HAP-1 (cell line): ENCODE data around the gene MCF2L.

Source experiments
- DNase-seq, 2 experiments: peaks; one replicate each; pipeline ENCODE4 v3.0.0-alpha.2; 2016 to 2020; ENCODE audit warnings: low spot score in 2 of 2
- H3K27me3 ChIP-seq: fragments of 250-450 bp; sonication (Bioruptor Pico); 2 replicates; pipeline ENCODE4 v1.5.1; 2020; ENCODE audit warnings: low read depth, mild to moderate bottlenecking, moderate library complexity
- H3K36me3 ChIP-seq: fragments of 250-450 bp; sonication (Bioruptor Pico); replicated peaks from 2 replicates; pipeline ENCODE4 v1.5.1; 2020; ENCODE audit warnings: mild to moderate bottlenecking
- H3K4me1 ChIP-seq: fragments of 250-450 bp; sonication (Bioruptor Pico); 2 replicates; pipeline ENCODE4 v1.5.1; 2020; ENCODE audit warnings: mild to moderate bottlenecking
- H3K4me3 ChIP-seq: fragments of 250-450 bp; sonication (Bioruptor Pico); 2 replicates; pipeline ENCODE4 v1.5.1; 2020; ENCODE audit warnings: mild to moderate bottlenecking, moderate library complexity
- H3K9me3 ChIP-seq: fragments of 250-450 bp; sonication (Bioruptor Pico); 2 replicates; pipeline ENCODE4 v1.5.1; 2020; ENCODE audit warnings: mild to moderate bottlenecking, moderate library complexity
- in situ Hi-C: fragments of 300-500 bp; cut with MboI; formaldehyde crosslinking; loops from 3 replicates; pipeline ENCODE4 v1.14.3; 2020; ENCODE audit warnings: low sequenced_read_pairs, inconsistent platforms, mixed read lengths

Gene MCF2L

DNA sequence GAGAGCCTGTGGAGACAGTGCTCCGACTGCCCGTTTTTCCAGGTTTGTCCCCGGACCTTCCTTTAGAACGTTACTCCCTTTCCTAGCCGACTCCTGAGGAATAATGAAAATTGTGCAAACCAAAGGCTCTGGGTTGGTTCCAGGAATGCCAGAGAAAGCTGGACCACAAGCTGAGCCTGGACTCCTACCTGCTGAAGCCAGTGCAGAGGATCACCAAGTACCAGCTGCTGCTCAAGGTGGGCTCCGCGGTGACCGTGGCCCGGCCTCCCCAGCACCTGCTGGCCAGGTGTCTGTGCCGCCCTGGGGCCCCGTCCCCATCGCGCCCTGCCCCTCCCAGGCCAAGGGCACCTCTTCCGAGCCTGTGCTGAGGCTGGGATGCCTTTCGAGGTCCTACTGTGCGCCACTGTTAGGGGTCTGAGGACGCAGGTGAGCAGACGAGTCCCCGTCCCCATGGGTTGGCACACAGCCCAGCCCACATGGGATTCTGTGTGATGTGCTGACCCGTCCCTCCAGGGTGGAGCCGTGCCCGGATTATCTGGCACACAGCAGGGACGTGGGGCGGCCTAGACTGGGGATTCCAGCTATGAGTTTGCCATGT is 116.0 kb downstream of the MCF2L start:
- no peaks in the 10 kb centered on the region for H3K9me3 ChIP-seq
- no peak overlapping the region for H3K4me3 ChIP-seq
- DNase-seq = no peak
- H3K27me3 ChIP-seq = no peaks in the 10 kb centered on the region
- in situ Hi-C loops = no loop called here
- no peaks in the 10 kb centered on the region for H3K36me3 ChIP-seq
- H3K4me1 ChIP-seq = peaks cover 13% of the 10 kb centered on the region

DNA sequence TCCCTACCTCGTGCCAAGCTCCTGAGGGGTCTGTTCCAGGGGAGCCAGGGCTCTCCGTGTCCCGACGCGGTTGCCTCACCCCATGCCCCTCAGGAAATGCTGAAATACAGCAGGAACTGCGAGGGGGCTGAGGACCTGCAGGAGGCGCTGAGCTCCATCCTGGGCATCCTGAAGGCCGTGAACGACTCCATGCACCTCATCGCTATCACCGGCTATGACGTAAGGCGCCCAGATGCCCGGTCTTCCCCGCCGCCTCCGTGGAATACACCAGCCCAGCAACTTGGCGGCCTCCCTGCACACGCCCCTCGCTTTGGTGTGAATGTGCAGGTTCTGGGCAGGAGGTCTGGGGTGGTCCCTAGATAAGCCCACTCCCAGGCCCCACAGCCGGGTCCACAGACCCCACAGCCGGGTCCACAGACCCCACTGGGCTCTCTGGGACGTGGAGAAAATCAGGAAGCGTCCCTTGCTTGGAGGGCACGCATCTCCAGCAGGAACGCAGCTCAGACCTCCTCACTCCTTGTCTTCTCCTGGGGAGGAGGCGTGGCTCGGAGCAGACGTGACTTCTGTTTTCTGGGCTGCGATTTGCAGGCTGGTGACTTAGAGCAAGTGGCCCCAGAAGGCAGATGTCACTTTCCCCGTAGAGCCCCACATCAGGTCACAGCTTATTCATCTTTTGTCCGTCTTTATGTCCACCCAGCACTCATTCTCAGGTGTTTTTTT is 117.2 kb downstream of the MCF2L start:
- H3K36me3 ChIP-seq = no peaks in the 10 kb centered on the region
- DNase-seq = no peak
- H3K27me3 ChIP-seq = no peaks in the 10 kb centered on the region
- no peak overlapping the region for H3K4me3 ChIP-seq
- no peaks in the 10 kb centered on the region for H3K9me3 ChIP-seq
- in situ Hi-C loops = no loop called here
- H3K4me1 ChIP-seq = peaks cover 13% of the 10 kb centered on the region

- Histone ChIP-seq H3K9me3 (no peaks in the 10 kb centered on the region), H3K27me3 (no peaks in the 10 kb centered on the region), H3K4me1 (peaks cover 13% of the 10 kb centered on the region), H3K36me3 (no peaks in the 10 kb centered on the region), H3K4me3 (no peak overlapping the region)
- in situ Hi-C loops = no loop called here
- DNase-seq = no peak
These were observed 118.2 kb downstream of the MCF2L start for GRCh38 chr13:113086991-113087922.

- H3K9me3 ChIP-seq = no peaks in the 10 kb centered on the region
- H3K27me3 ChIP-seq = no peaks in the 10 kb centered on the region
- in situ Hi-C loops = no loop called here
- no peaks in the 10 kb centered on the region for H3K36me3 ChIP-seq
- peaks cover 13% of the 10 kb centered on the region for H3K4me1 ChIP-seq
- DNase-seq = no peak
- H3K4me3 ChIP-seq = no peak overlapping the region
These were observed 119.1 kb downstream of the MCF2L start for GRCh38 chr13:113087923-113088690.

DNA sequence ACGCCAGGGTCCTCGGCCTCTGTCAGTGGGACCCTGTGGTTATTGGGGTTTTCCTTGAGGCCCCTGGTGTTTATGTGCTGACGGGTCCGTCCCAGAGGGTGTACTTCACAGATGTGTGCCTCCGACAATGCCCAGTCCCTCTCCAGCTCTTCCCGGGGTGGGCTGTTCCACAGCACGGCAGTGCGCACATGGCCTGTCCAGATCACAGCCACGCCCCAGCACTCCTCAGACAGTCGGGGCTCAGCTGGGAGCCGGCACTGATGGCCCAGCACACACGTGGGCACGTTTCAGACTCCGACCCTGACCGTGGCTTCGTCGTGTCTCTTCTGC is 119.6 kb downstream of the MCF2L start:
- Histone ChIP-seq H3K4me3 (no peak overlapping the region), H3K27me3 (no peaks in the 10 kb centered on the region), H3K4me1 (peaks cover 8% of the 10 kb centered on the region), H3K36me3 (no peaks in the 10 kb centered on the region), H3K9me3 (no peaks in the 10 kb centered on the region)
- DNase-seq = no peak
- in situ Hi-C loops = no loop called here

GRCh38 chr13:113089693-113090414 is 120.8 kb downstream of the MCF2L start:
- in situ Hi-C loops = no loop called here
- Histone ChIP-seq H3K27me3 (no peaks in the 10 kb centered on the region), H3K36me3 (no peaks in the 10 kb centered on the region), H3K4me1 (peaks cover 7% of the 10 kb centered on the region), H3K9me3 (no peaks in the 10 kb centered on the region), H3K4me3 (no peak overlapping the region)
- no peak for DNase-seq

- DNase-seq = no peak
- Histone ChIP-seq H3K4me3 (no peak overlapping the region), H3K4me1 (peaks cover 11% of the 10 kb centered on the region), H3K36me3 (no peaks in the 10 kb centered on the region), H3K9me3 (no peaks in the 10 kb centered on the region), H3K27me3 (no peaks in the 10 kb centered on the region)
- in situ Hi-C loops = no loop called here
These were observed 121.4 kb downstream of the MCF2L start for GRCh38 chr13:113090415-113090770.

- Histone ChIP-seq H3K9me3 (no peaks in the 10 kb centered on the region), H3K4me3 (no peak overlapping the region), H3K36me3 (no peaks in the 10 kb centered on the region), H3K27me3 (no peaks in the 10 kb centered on the region), H3K4me1 (peaks cover 14% of the 10 kb centered on the region)
- no peak for DNase-seq
- in situ Hi-C loops = no loop called here
These were observed 121.8 kb downstream of the MCF2L start for GRCh38 chr13:113090806-113091205.

GRCh38 chr13:113091211-113091771 is 122.3 kb downstream of the MCF2L start:
- no peak for DNase-seq
- H3K27me3 ChIP-seq = no peaks in the 10 kb centered on the region
- in situ Hi-C loops = no loop called here

DNA sequence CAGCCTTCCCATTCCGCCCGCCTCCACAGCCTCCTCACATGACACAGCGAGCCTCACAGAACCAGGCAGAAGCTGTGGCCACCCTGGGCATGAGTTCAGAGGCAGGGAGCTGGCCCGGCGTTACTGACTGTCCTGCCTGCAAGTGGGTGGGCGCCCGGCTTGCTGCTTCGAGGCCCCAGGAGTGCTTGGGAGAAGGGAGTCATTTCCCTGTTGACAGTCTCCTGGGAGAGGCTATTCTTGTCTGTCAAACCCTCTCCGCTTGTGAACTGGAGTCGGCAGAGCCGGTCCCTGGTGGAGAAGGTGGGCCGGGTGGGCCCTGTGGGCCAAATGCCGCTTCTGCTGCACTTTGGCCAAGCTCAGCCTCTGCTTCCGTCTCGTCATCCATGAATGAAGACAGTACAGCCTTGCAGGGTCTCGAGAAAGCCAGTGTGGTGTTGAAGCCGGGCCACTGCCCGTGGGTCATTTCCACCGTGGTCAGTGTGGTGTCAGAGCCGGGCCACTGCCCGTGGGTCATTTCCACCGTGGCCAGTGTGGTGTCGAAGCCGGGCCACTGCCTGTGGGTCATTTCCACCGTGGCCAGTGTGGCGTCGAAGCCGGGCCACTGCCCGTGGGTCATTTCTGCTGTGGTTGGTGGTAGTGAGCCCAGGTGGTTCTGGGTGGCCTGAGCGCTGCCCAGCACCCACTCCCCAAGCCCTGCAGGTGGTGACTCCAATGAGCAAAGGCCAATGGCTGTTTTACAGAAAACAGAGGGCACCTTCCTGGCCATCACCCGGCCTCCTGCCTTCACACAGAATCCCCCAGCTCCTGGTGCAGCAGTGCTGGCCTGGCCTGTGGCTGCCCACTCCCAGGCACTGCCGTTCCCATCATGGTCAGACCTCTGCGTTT is 123.1 kb downstream of the MCF2L start:
- Histone ChIP-seq H3K4me3 (no peak overlapping the region), H3K27me3 (no peaks in the 10 kb centered on the region), H3K4me1 (peaks cover 14% of the 10 kb centered on the region), H3K9me3 (no peaks in the 10 kb centered on the region), H3K36me3 (no peaks in the 10 kb centered on the region)
- in situ Hi-C loops = no loop called here
- no peak for DNase-seq

More at GRCh38 chr13:113091211-113091771, 122.3 kb downstream of the MCF2L start:
- no peaks in the 10 kb centered on the region for H3K9me3 ChIP-seq
- H3K4me1 ChIP-seq = peaks cover 14% of the 10 kb centered on the region
- H3K36me3 ChIP-seq = no peaks in the 10 kb centered on the region
- no peak overlapping the region for H3K4me3 ChIP-seq

DNA sequence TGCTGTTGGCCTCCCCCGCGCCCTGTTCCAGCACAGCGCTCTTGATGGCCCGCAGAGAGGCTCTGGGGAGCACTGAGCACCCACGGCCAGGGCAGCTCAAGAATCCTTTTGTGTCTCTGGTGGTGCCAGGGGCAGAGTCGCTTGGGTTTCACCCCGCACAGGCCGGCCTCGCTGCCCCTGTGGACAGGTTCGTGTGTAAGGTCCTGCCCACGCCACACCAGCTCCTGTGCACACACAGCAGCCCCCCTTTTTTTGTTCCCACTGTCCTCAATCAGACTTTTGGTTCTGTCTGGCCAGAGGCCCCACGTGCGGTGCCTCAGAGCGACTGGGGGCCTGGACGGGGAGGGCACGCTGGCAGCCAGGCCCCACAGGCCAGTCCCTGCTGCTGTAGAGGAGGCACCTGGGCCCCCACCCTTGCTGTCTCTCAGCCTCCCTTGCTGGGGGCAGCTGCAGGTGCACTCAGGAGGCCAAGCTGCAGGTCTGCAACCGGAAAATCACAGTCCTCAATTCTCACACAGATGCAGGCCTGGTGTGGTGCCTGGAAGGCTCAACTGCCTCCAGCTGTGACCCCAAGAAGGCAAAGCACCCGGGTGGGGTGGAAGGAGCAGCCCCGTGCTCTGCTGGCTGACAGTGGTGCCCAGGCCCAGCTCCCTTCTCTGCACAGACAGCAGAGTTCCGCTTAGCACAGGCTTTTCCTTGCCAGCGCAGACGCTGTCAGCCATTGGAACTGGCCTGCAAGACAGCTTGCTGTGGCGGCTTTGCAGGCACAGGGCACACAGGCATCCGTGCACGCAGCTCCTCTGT is 124.0 kb downstream of the MCF2L start:
- Histone ChIP-seq H3K27me3 (no peaks in the 10 kb centered on the region), H3K4me3 (no peak overlapping the region), H3K36me3 (no peaks in the 10 kb centered on the region), H3K9me3 (no peaks in the 10 kb centered on the region), H3K4me1 (peaks cover 14% of the 10 kb centered on the region)
- in situ Hi-C loops = no loop called here
- DNase-seq = no peak
